CD4-positive, CD25-positive, alpha-beta regulatory T cell (primary cell): ENCODE data around the gene SYT12. TPM values are rescaled to one million over a fixed set of nuclear protein-coding genes. Genes with fewer than 3 reads are reported as not detected.

ENCODE experiments used
- ATAC-seq, 2 donors: fragments of 150-1000 bp; cut with Tn5 transposase; one replicate each; pipeline ENCODE4 v1.10.0; 2021; ENCODE audit warnings: low read depth in 2 of 2, moderate number of reproducible peaks in 2 of 2, moderate library complexity in 1 of 2
- DNase-seq, 3 donors: peaks; one replicate each; pipeline versions ENCODE4 v3.0.0 to v3.0.0-alpha.2; 2012 to 2022; ENCODE audit warnings: mixed read lengths in 1 of 3
- H3K27ac ChIP-seq: one replicate; pipeline ENCODE4 v1.7.0; 2013; ENCODE audit warnings: mild to moderate bottlenecking, low read length; ENCODE audit not compliant: insufficient read depth, poor library complexity, severe bottlenecking
- H3K27me3 ChIP-seq: one replicate; pipeline ENCODE4 v1.7.0; 2013; ENCODE audit warnings: low read length; ENCODE audit not compliant: control insufficient read depth, insufficient read depth
- H3K36me3 ChIP-seq: one replicate; pipeline ENCODE4 v1.7.0; 2013; ENCODE audit warnings: mild to moderate bottlenecking, low read length, moderate library complexity; ENCODE audit not compliant: control insufficient read depth, insufficient read depth
- H3K4me1 ChIP-seq: 2 replicates; pipeline ENCODE4 v1.7.0; 2013; ENCODE audit warnings: mild to moderate bottlenecking, low read length; ENCODE audit not compliant: insufficient read depth, control insufficient read depth, poor library complexity, severe bottlenecking
- H3K4me3 ChIP-seq: one replicate; pipeline ENCODE4 v1.7.0; 2013; ENCODE audit warnings: low read depth, mild to moderate bottlenecking, low read length, moderate library complexity
- H3K9me3 ChIP-seq, 2 experiments: 1 replicate in 1 of 2; 2 replicates in 1 of 2; pipeline ENCODE4 v1.7.0; 2013; ENCODE audit warnings: low read length in 2 of 2, mild to moderate bottlenecking in 1 of 2, moderate library complexity in 1 of 2; ENCODE audit not compliant: control insufficient read depth in 2 of 2
- H3K27ac Mint-ChIP-seq, 3 donors: one replicate each; pipeline ENCODE4 v1.8.0; 2020 to 2022; ENCODE audit warnings: mild to moderate bottlenecking in 3 of 3, mixed read lengths in 3 of 3, moderate library complexity in 2 of 3
- H3K27me3 Mint-ChIP-seq: one replicate; pipeline ENCODE4 v1.8.0; 2022; ENCODE audit warnings: mild to moderate bottlenecking, mixed read lengths
- H3K36me3 Mint-ChIP-seq: one replicate; pipeline ENCODE4 v1.8.0; 2020; ENCODE audit warnings: mixed read lengths
- H3K4me1 Mint-ChIP-seq, 4 donors: one replicate each; pipeline ENCODE4 v1.8.0; 2020 to 2022; ENCODE audit warnings: mixed read lengths in 4 of 4, mild to moderate bottlenecking in 1 of 4
- H3K4me3 Mint-ChIP-seq, 4 donors: one replicate each; pipeline ENCODE4 v1.8.0; 2020 to 2022; ENCODE audit warnings: mild to moderate bottlenecking in 4 of 4, mixed read lengths in 4 of 4, moderate library complexity in 3 of 4
- H3K9me3 Mint-ChIP-seq, 7 donors: one replicate each; pipeline ENCODE4 v1.8.0; 2020 to 2022; ENCODE audit warnings: mixed read lengths in 7 of 7, mild to moderate bottlenecking in 3 of 7, moderate library complexity in 2 of 7
- polyA plus RNA-seq, 4 donors: library from polyadenylated mRNA; unstranded; fragments of 300-500 nt; fragmentation: Illumina TruSeq; gene quantifications; one replicate each; pipeline ENCODE4 v1.2.3, GENCODE V29; 2021
- total RNA-seq: library from RNA; stranded (reverse); gene quantifications from one replicate; pipeline ENCODE4 v1.2.3, GENCODE V29; 2022

Gene SYT12
- total and polyA plus RNA-seq, 5 donors from 2014 or later, result not detected

- Histone ChIP-seq H3K27ac (no peak overlapping the region), H3K36me3 (no peaks in the 10 kb centered on the region), H3K4me1 (no peaks in the 10 kb centered on the region), H3K9me3 (no peaks in the 10 kb centered on the region), H3K4me3 (no peak overlapping the region), H3K27me3 (no peaks in the 10 kb centered on the region)
- no peak for ATAC-seq
- Mint-ChIP-seq H3K9me3 (peaks cover 0 to 3% (median 0%) of the 10 kb centered on the region in 7 donors), H3K4me1 (peaks cover 0 to 4% (median 0%) of the 10 kb centered on the region in 4 donors), H3K36me3 (no peaks in the 10 kb centered on the region), H3K27ac (no peak overlapping the region), H3K4me3 (no peak overlapping the region), H3K27me3 (peaks cover 41% of the 10 kb centered on the region)
- no peak for DNase-seq
These were observed 10.1 kb downstream of the SYT12 start for GRCh38 chr11:67032830-67033551.

GRCh38 chr11:67033661-67034166, 10.8 kb downstream of the SYT12 start:
- no peak overlapping the region for H3K4me3 ChIP-seq
- Mint-ChIP-seq H3K9me3 (peaks cover 0 to 3% (median 0%) of the 10 kb centered on the region in 7 donors), H3K27me3 (peaks cover 38% of the 10 kb centered on the region), H3K4me3 (no peak overlapping the region), H3K4me1 (peaks cover 0 to 4% (median 0%) of the 10 kb centered on the region in 4 donors), H3K27ac (no peak overlapping the region), H3K36me3 (no peaks in the 10 kb centered on the region)
- no peaks in the 10 kb centered on the region for H3K27me3 ChIP-seq
- no peak overlapping the region for H3K27ac ChIP-seq
- ATAC-seq (no peak), DNase-seq (no peak)
- no peaks in the 10 kb centered on the region for H3K9me3 ChIP-seq
- H3K4me1 ChIP-seq, result no peaks in the 10 kb centered on the region
- no peaks in the 10 kb centered on the region for H3K36me3 ChIP-seq

GRCh38 chr11:67034350-67034749, 11.4 kb downstream of the SYT12 start:
- peaks cover 38% of the 10 kb centered on the region for H3K27me3 Mint-ChIP-seq
- H3K4me3 ChIP-seq, result no peak overlapping the region
- no peaks in the 10 kb centered on the region for H3K36me3 ChIP-seq
- H3K9me3 Mint-ChIP-seq, result peaks cover 0 to 3% (median 0%) of the 10 kb centered on the region in 7 donors
- H3K27ac ChIP-seq, result no peak overlapping the region
- peaks cover 0 to 4% (median 0%) of the 10 kb centered on the region in 4 donors for H3K4me1 Mint-ChIP-seq
- no peak for DNase-seq
- no peak overlapping the region for H3K4me3 Mint-ChIP-seq
- no peaks in the 10 kb centered on the region for H3K27me3 ChIP-seq
- ATAC-seq, result no peak
- H3K9me3 ChIP-seq, result no peaks in the 10 kb centered on the region
- no peak overlapping the region for H3K27ac Mint-ChIP-seq
- no peaks in the 10 kb centered on the region for H3K36me3 Mint-ChIP-seq
- H3K4me1 ChIP-seq, result no peaks in the 10 kb centered on the region

- Mint-ChIP-seq H3K9me3 (peaks cover 0 to 3% (median 0%) of the 10 kb centered on the region in 7 donors), H3K4me3 (no peak overlapping the region), H3K27ac (no peak overlapping the region), H3K27me3 (peaks cover 15% of the 10 kb centered on the region), H3K4me1 (no peaks in the 10 kb centered on the region), H3K36me3 (no peaks in the 10 kb centered on the region)
- Histone ChIP-seq H3K36me3 (no peaks in the 10 kb centered on the region), H3K9me3 (no peaks in the 10 kb centered on the region), H3K27ac (no peak overlapping the region), H3K4me3 (no peak overlapping the region), H3K4me1 (no peaks in the 10 kb centered on the region), H3K27me3 (no peaks in the 10 kb centered on the region)
- no peak for DNase-seq
- no peak for ATAC-seq
These were observed 17.2 kb downstream of the SYT12 start for GRCh38 chr11:67040147-67040546.

- Histone ChIP-seq H3K27me3 (no peaks in the 10 kb centered on the region), H3K4me1 (no peaks in the 10 kb centered on the region), H3K36me3 (no peaks in the 10 kb centered on the region), H3K9me3 (no peaks in the 10 kb centered on the region), H3K4me3 (no peak overlapping the region), H3K27ac (no peak overlapping the region)
- Mint-ChIP-seq H3K4me3 (no peak overlapping the region), H3K27ac (no peak overlapping the region), H3K9me3 (peaks cover 0 to 2% (median 0%) of the 10 kb centered on the region in 7 donors), H3K27me3 (peaks cover 14% of the 10 kb centered on the region), H3K36me3 (no peaks in the 10 kb centered on the region), H3K4me1 (no peaks in the 10 kb centered on the region)
- no peak for DNase-seq
- ATAC-seq, result no peak
These were observed 18.7 kb downstream of the SYT12 start for GRCh38 chr11:67041602-67042001.

- Mint-ChIP-seq H3K27ac (no peak overlapping the region), H3K4me1 (no peaks in the 10 kb centered on the region), H3K27me3 (peaks cover 14% of the 10 kb centered on the region), H3K36me3 (no peaks in the 10 kb centered on the region), H3K9me3 (peaks cover 0 to 2% (median 0%) of the 10 kb centered on the region in 7 donors), H3K4me3 (no peak overlapping the region)
- ATAC-seq (no peak), DNase-seq (no peak)
- Histone ChIP-seq H3K27me3 (no peaks in the 10 kb centered on the region), H3K4me1 (no peaks in the 10 kb centered on the region), H3K36me3 (no peaks in the 10 kb centered on the region), H3K27ac (no peak overlapping the region), H3K9me3 (no peaks in the 10 kb centered on the region), H3K4me3 (no peak overlapping the region)
These were observed 20.8 kb downstream of the SYT12 start for GRCh38 chr11:67043572-67044349.

- Histone ChIP-seq H3K27ac (no peak overlapping the region), H3K27me3 (no peaks in the 10 kb centered on the region), H3K9me3 (no peaks in the 10 kb centered on the region), H3K4me3 (no peak overlapping the region), H3K36me3 (no peaks in the 10 kb centered on the region), H3K4me1 (no peaks in the 10 kb centered on the region)
- ATAC-seq (no peak), DNase-seq (no peak)
- no peaks in the 10 kb centered on the region for H3K4me1 Mint-ChIP-seq
- H3K4me3 Mint-ChIP-seq, result no peak overlapping the region
- H3K27me3 Mint-ChIP-seq, result peaks cover 14% of the 10 kb centered on the region
- no peak overlapping the region for H3K27ac Mint-ChIP-seq
- no peaks in the 10 kb centered on the region for H3K36me3 Mint-ChIP-seq
- H3K9me3 Mint-ChIP-seq, result peaks cover 0 to 2% (median 0%) of the 10 kb centered on the region in 7 donors
These were observed 21.6 kb downstream of the SYT12 start for GRCh38 chr11:67044496-67044895.
